GM12878 (cell line): ENCODE results near the gene ASB10.

Experiments
- ATF3 ChIP-seq: IDR thresholded peaks from 2 replicates; pipeline ENCODE4 v1.6.1; 2011; ENCODE audit warnings: low read depth, mild to moderate bottlenecking, low read length, moderate library complexity, borderline replicate concordance; ENCODE audit errors: extremely low read depth
- CTCF ChIP-seq, 3 experiments: IDR thresholded peaks in 2 of 3; conservative IDR thresholded peaks in 1 of 3; 2 replicates each; pipeline ENCODE4 v1.5.1; 2011; ENCODE audit warnings: low read depth in 3 of 3, low read length in 3 of 3, mild to moderate bottlenecking in 3 of 3, control low read depth in 2 of 3, moderate library complexity in 2 of 3, inconsistent platforms in 1 of 3, mixed read lengths in 1 of 3; ENCODE audit not compliant: control insufficient read depth in 2 of 3, insufficient read depth in 1 of 3; ENCODE audit errors: extremely low read depth in 1 of 3
- PAX8 ChIP-seq: fragments of 450-650 bp; IDR thresholded peaks from 2 replicates; pipeline ENCODE4 v1.6.1; 2017; ENCODE audit warnings: mild to moderate bottlenecking, moderate library complexity
- RFX5 ChIP-seq: IDR thresholded peaks from 2 replicates; pipeline ENCODE4 v1.6.1; 2011; ENCODE audit warnings: low read depth, low read length, improper control_type of control experiment
- SMC3 ChIP-seq: IDR thresholded peaks from 2 replicates; pipeline ENCODE4 v1.6.1; 2011; ENCODE audit warnings: low read length, improper control_type of control experiment, borderline replicate concordance
- ZNF687 ChIP-seq: fragments of 450-650 bp; IDR thresholded peaks from 2 replicates; pipeline ENCODE4 v1.6.1; 2017; ENCODE audit warnings: mild to moderate bottlenecking, moderate library complexity

DNA sequence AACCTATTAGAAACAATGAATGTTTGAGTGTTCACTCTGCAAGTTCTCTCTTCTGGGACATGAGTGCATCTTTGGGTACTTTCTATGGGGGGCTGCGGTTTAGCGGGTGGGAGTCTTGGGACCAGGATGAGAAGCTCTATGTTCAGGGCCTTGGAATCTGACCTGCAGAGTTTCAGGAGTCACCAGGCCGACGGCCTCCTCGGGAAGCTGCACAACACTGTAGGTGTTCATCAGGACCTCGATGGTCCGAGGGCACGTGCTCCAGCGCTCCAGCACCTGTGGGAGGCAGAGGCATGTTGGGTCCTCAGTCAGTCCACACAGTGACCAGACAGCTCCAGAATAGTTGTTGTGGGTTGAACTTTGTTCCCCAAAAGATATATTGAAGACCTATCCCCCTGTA is 10.6 kb downstream of the ASB10 start:
- TF ChIP-seq PAX8 = no peak
- TF ChIP-seq CTCF (IDR thresholded peaks at IDR 0.05 in 2 of 3, conservative IDR thresholded peaks at IDR 0.05 in 1 of 3; ENCODE audit: control insufficient read depth in 2 of 3, extremely low read depth in 1 of 3, insufficient read depth in 1 of 3, low read depth in 3 of 3, low read length in 3 of 3) = no peak
- TF ChIP-seq SMC3 = no peak
- TF ChIP-seq ATF3 = no peak
- TF ChIP-seq ZNF687 = no peak
- no peak for TF ChIP-seq RFX5
